B cell (primary cell): Measurements from ENCODE around the gene PML. TPM values are rescaled to one million over a fixed set of nuclear protein-coding genes. Genes with fewer than 3 reads are reported as not detected.

ENCODE experiments used
- ATAC-seq: fragments of 200-7000 bp; cut with Tn5 transposase; one replicate; pipeline ENCODE4 v1.10.0; 2021; ENCODE audit warnings: low read depth, mild to moderate bottlenecking, moderate number of reproducible peaks, moderate library complexity
- CTCF ChIA-PET: fragments of 350-600 bp; sonication (Branson Sonifier 250); formaldehyde crosslinking; loops from one replicate; lab custom pipeline; 2021; ENCODE audit warnings: antibody characterized with exemption, inconsistent platforms; lab: Charles Lee
- POLR2A ChIA-PET: fragments of 350-600 bp; sonication (Branson Sonifier 250); formaldehyde crosslinking; loops from one replicate; lab custom pipeline; 2021; ENCODE audit warnings: antibody characterized with exemption; lab: Charles Lee
- DNase-seq: peaks from one replicate; pipeline ENCODE4 v3.0.0; 2013
- H2AFZ ChIP-seq: 2 replicates; pipeline ENCODE4 v1.6.1; 2012; ENCODE audit warnings: mild to moderate bottlenecking, low read depth, low read length; ENCODE audit not compliant: insufficient read depth, poor library complexity, severe bottlenecking
- H3K27ac ChIP-seq, 2 donors: 1 replicate in 1 of 2; 2 replicates in 1 of 2; pipeline ENCODE4 v1.5.1; 2012 to 2013; ENCODE audit warnings: low read length in 2 of 2, mild to moderate bottlenecking in 2 of 2, moderate library complexity in 1 of 2
- H3K27me3 ChIP-seq, 4 experiments: fragments of 200-600 bp in 1 of 4; sonication (generic) in 1 of 4; replicated peaks in 1 of 4; 1 replicate in 2 of 4; 2 replicates in 2 of 4; pipeline versions ENCODE4 v1.6.1 to v1.7.0; 2013 to 2016; ENCODE audit warnings: low read length in 3 of 4, mild to moderate bottlenecking in 2 of 4, mixed read lengths in 1 of 4, moderate library complexity in 1 of 4; ENCODE audit not compliant: insufficient read depth in 4 of 4, control insufficient read depth in 3 of 4; ENCODE audit errors: control extremely low read depth in 1 of 4
- H3K36me3 ChIP-seq, 2 experiments: replicated peaks in 1 of 2; 1 replicate in 1 of 2; 2 replicates in 1 of 2; pipeline versions ENCODE4 v1.6.1 to v1.7.1; 2013; ENCODE audit warnings: low read length in 1 of 2; ENCODE audit not compliant: insufficient read depth in 2 of 2, control insufficient read depth in 1 of 2; ENCODE audit errors: control extremely low read depth in 1 of 2, extremely low read depth in 1 of 2
- H3K4me1 ChIP-seq, 2 donors: fragments of 200-600 bp in 1 of 2; sonication (generic) in 1 of 2; 1 replicate in 1 of 2; 2 replicates in 1 of 2; pipeline versions ENCODE4 v1.5.1 to v1.6.1; 2013 to 2017; ENCODE audit warnings: low read length in 2 of 2; ENCODE audit not compliant: control insufficient read depth in 2 of 2, insufficient read depth in 2 of 2
- H3K4me2 ChIP-seq: replicated peaks from 2 replicates; pipeline ENCODE3; 2012; ENCODE audit warnings: mild to moderate bottlenecking, low read depth, low read length; ENCODE audit not compliant: poor library complexity, severe bottlenecking
- H3K4me3 ChIP-seq, 5 experiments: fragments of 200-600 bp in 1 of 5; sonication (generic) in 1 of 5; 1 replicate in 3 of 5; 2 replicates in 2 of 5; pipeline versions ENCODE4 v1.5.1 to v1.7.0; 2011 to 2016; ENCODE audit warnings: low read length in 4 of 5, mild to moderate bottlenecking in 4 of 5, low read depth in 2 of 5, control low read depth in 1 of 5, moderate library complexity in 1 of 5; ENCODE audit not compliant: insufficient read depth in 1 of 5; ENCODE audit errors: control extremely low read depth in 1 of 5, extremely low read depth in 1 of 5
- H3K79me2 ChIP-seq: fragments of 200-600 bp; sonication (generic); one replicate; pipeline ENCODE4 v1.6.0; 2016; ENCODE audit warnings: low read length; ENCODE audit not compliant: control insufficient read depth, insufficient read depth
- H3K9ac ChIP-seq: fragments of 200-600 bp; sonication (generic); 2 replicates; pipeline ENCODE4 v1.6.1; 2017; ENCODE audit warnings: mild to moderate bottlenecking, low read length, moderate library complexity
- H3K9me3 ChIP-seq, 3 donors: one replicate each; pipeline versions ENCODE4 v1.6.1 to v1.7.1; 2013; ENCODE audit warnings: low read length in 2 of 3; ENCODE audit not compliant: control insufficient read depth in 2 of 3, insufficient read depth in 1 of 3; ENCODE audit errors: control extremely low read depth in 1 of 3
- H4K20me1 ChIP-seq: 2 replicates; pipeline ENCODE4 v1.6.0; 2012; ENCODE audit warnings: mild to moderate bottlenecking, low read length; ENCODE audit not compliant: insufficient read depth, control insufficient read depth, poor library complexity, severe bottlenecking
- H3K27ac Mint-ChIP-seq: one replicate; pipeline ENCODE4 v1.8.0; 2021; ENCODE audit warnings: mixed read lengths
- H3K27me3 Mint-ChIP-seq: one replicate; pipeline ENCODE4 v1.8.0; 2021; ENCODE audit warnings: mixed read lengths
- H3K4me1 Mint-ChIP-seq: one replicate; pipeline ENCODE4 v1.8.0; 2021; ENCODE audit warnings: mixed read lengths
- H3K4me3 Mint-ChIP-seq: one replicate; pipeline ENCODE4 v1.8.0; 2021; ENCODE audit warnings: mixed read lengths
- H3K9me3 Mint-ChIP-seq: one replicate; pipeline ENCODE4 v1.8.0; 2022; ENCODE audit warnings: mixed read lengths; ENCODE audit not compliant: insufficient read depth
- EZH2 ChIP-seq: IDR thresholded peaks from 2 replicates; pipeline ENCODE4 v1.6.1; 2012; ENCODE audit warnings: borderline replicate concordance, low read depth, mild to moderate bottlenecking, moderate library complexity, low read length; ENCODE audit not compliant: insufficient read depth, poor library complexity, severe bottlenecking
- WGBS: methylation state at CpG from one replicate; pipeline ENCODE4 v1.1.5; 2013; ENCODE audit warnings: missing lambda C conversion rate; ENCODE audit not compliant: insufficient coverage; 5-methylcytosine and 5-hydroxymethylcytosine counted together
- intact Hi-C: fragments of 100-400 bp; cut with micrococcal nuclease; formaldehyde crosslinking; loops from one replicate; pipeline ENCODE4 v1.10.0; 2022
- polyA plus RNA-seq: library from polyadenylated mRNA; depleted of rRNA; stranded (reverse); fragments of >200 nt; gene quantifications from 2 replicates; pipeline ENCODE4 v1.2.3, GENCODE V29; 2012
- total RNA-seq, 2 donors: library from RNA; stranded (reverse); fragments of 120-200 nt in 1 of 2; gene quantifications; 1 replicate in 1 of 2; 2 replicates in 1 of 2; pipeline versions ENCODE4 v1.2.3 to v1.2.4, GENCODE V29; 2013 to 2022
- TF ChIP-seq, protein P1 (sequence below): fragments of 200-600 bp; IDR thresholded peaks from one replicate; pipeline ENCODE4 v1.8.0; 2022; ENCODE audit warnings: antibody characterized with exemption, mild to moderate bottlenecking

Gene PML
- total and polyA plus RNA-seq, 2 donors (not counting 1 experiment from before 2014, with no cell fraction given): 59.2 to 66.3 TPM

- ATAC-seq (no peak), DNase-seq (no peak)
- TF ChIP-seq, protein P1, sequence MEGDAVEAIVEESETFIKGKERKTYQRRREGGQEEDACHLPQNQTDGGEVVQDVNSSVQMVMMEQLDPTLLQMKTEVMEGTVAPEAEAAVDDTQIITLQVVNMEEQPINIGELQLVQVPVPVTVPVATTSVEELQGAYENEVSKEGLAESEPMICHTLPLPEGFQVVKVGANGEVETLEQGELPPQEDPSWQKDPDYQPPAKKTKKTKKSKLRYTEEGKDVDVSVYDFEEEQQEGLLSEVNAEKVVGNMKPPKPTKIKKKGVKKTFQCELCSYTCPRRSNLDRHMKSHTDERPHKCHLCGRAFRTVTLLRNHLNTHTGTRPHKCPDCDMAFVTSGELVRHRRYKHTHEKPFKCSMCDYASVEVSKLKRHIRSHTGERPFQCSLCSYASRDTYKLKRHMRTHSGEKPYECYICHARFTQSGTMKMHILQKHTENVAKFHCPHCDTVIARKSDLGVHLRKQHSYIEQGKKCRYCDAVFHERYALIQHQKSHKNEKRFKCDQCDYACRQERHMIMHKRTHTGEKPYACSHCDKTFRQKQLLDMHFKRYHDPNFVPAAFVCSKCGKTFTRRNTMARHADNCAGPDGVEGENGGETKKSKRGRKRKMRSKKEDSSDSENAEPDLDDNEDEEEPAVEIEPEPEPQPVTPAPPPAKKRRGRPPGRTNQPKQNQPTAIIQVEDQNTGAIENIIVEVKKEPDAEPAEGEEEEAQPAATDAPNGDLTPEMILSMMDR: no peak
- no peak for TF ChIP-seq EZH2
- no peaks in the 10 kb centered on the region for H3K9me3 Mint-ChIP-seq
- Histone ChIP-seq H3K27ac (no peak overlapping the region), H3K36me3 (peaks cover 0 to 59% of the 10 kb centered on the region in 2 experiments), H2AFZ (no peak overlapping the region), H3K9me3 (no peaks in the 10 kb centered on the region), H3K27me3 (no peaks in the 10 kb centered on the region), H3K4me3 (no peak overlapping the region), H3K4me1 (no peaks in the 10 kb centered on the region), H3K79me2 (no peaks in the 10 kb centered on the region), H3K4me2 (no peak overlapping the region), H3K9ac (no peak overlapping the region), H4K20me1 (peaks cover 5% of the 10 kb centered on the region)
- H3K27ac Mint-ChIP-seq: no peak overlapping the region
- H3K4me3 Mint-ChIP-seq: no peak overlapping the region
- WGBS: 97% methylated on average over 19 of the region's 21 CpGs
- intact Hi-C loops: loop anchor here (5.0 kb wide), 1 partner anchor 64 kb away; no protein-coding TSS in a partner anchor
- ChIA-PET CTCF (interaction anchor here (0.7 to 2.5 kb wide), 5 partner anchors 9 to 73 kb away, joined by 3 to 30 read pairs (median 3); no protein-coding TSS in a partner anchor), POLR2A (no interaction called here)
- no peaks in the 10 kb centered on the region for H3K27me3 Mint-ChIP-seq
- no peaks in the 10 kb centered on the region for H3K4me1 Mint-ChIP-seq
Observed at GRCh38 chr15:74036271-74037170, 42.0 kb downstream of the PML start.
